ENCODE data around the gene AATF. TPM values are rescaled to one million over a fixed set of nuclear protein-coding genes. Genes with fewer than 3 reads are reported as not detected.

AATF gene
- total and polyA plus RNA-seq, 2 donors from 2014 or later = 36.8 to 50.4 TPM

GRCh38 chr17:37051381-37051780, 102.6 kb downstream of the AATF start:
- no peak for TF ChIP-seq CTCF (IDR thresholded peaks at IDR 0.05; ENCODE audit: borderline replicate concordance, extremely low read depth, insufficient read depth)
- Histone ChIP-seq H3K9me3 (ENCODE audit: control insufficient read depth in 2 of 3, insufficient read depth in 1 of 3, low read length in 3 of 3) (no peaks in the 10 kb centered on the region), H3K36me3 (ENCODE audit: control insufficient read depth in 2 of 3, insufficient read depth in 3 of 3, low read length in 3 of 3) (peaks cover 0 to 10% (median 3%) of the 10 kb centered on the region in 3 donors), H3K27ac (ENCODE audit: low read depth in 2 of 2, low read length in 2 of 2) (peak overlapping the region in 1 of 2 donors; percentile 60), H3K4me3 (ENCODE audit: low read length in 3 of 3) (peak overlapping the region in 1 of 3 donors; percentile 19), H3K4me1 (ENCODE audit: control insufficient read depth in 2 of 3, insufficient read depth in 2 of 3, low read depth in 1 of 3, low read length in 3 of 3) (peaks cover 0 to 9% (median 5%) of the 10 kb centered on the region in 3 donors), H3K9ac (ENCODE audit: low read length in 3 of 3) (peak overlapping the region in 1 of 3 donors; percentile 36), H3K27me3 (ENCODE audit: control insufficient read depth, insufficient read depth, low read length) (no peaks in the 10 kb centered on the region)
- FAIRE-seq = no peak
- intact Hi-C loops (cut with DNase I) = loop anchor here (10.0 kb wide), 1 partner anchor 427 kb away; no protein-coding TSS in a partner anchor
- no peak for DNase-seq

GRCh38 chr17:37051833-37052232, 103.1 kb downstream of the AATF start:
- H3K9me3 ChIP-seq (ENCODE audit: control insufficient read depth in 2 of 3, insufficient read depth in 1 of 3, low read length in 3 of 3) = no peaks in the 10 kb centered on the region
- H3K9ac ChIP-seq (ENCODE audit: low read length in 3 of 3) = no peak overlapping the region
- H3K27me3 ChIP-seq (ENCODE audit: control insufficient read depth, insufficient read depth, low read length) = no peaks in the 10 kb centered on the region
- H3K36me3 ChIP-seq (ENCODE audit: control insufficient read depth in 2 of 3, insufficient read depth in 3 of 3, low read length in 3 of 3) = peaks cover 0 to 15% (median 3%) of the 10 kb centered on the region in 3 donors
- no peak overlapping the region for H3K27ac ChIP-seq (ENCODE audit: low read depth in 2 of 2, low read length in 2 of 2)
- FAIRE-seq (no peak), DNase-seq (peak in 1 of 5 donors; percentile 65)
- H3K4me3 ChIP-seq (ENCODE audit: low read length in 3 of 3) = no peak overlapping the region
- TF ChIP-seq CTCF (IDR thresholded peaks at IDR 0.05; ENCODE audit: borderline replicate concordance, extremely low read depth, insufficient read depth) = no peak
- intact Hi-C loops (cut with DNase I) = loop anchor here (10.0 kb wide), 1 partner anchor 427 kb away; no protein-coding TSS in a partner anchor
- peaks cover 0 to 9% (median 5%) of the 10 kb centered on the region in 3 donors for H3K4me1 ChIP-seq (ENCODE audit: control insufficient read depth in 2 of 3, insufficient read depth in 2 of 3, low read depth in 1 of 3, low read length in 3 of 3)

- FAIRE-seq (no peak), DNase-seq (no peak)
- no peak overlapping the region for H3K4me3 ChIP-seq (ENCODE audit: low read length in 3 of 3)
- no peaks in the 10 kb centered on the region for H3K27me3 ChIP-seq (ENCODE audit: control insufficient read depth, insufficient read depth, low read length)
- TF ChIP-seq CTCF (IDR thresholded peaks at IDR 0.05; ENCODE audit: borderline replicate concordance, extremely low read depth, insufficient read depth) = no peak
- intact Hi-C loops (cut with DNase I) = loop anchor here (10.0 kb wide), 1 partner anchor 428 kb away; no protein-coding TSS in a partner anchor
- H3K9me3 ChIP-seq (ENCODE audit: control insufficient read depth in 2 of 3, insufficient read depth in 1 of 3, low read length in 3 of 3) = no peaks in the 10 kb centered on the region
- H3K9ac ChIP-seq (ENCODE audit: low read length in 3 of 3) = no peak overlapping the region
- H3K4me1 ChIP-seq (ENCODE audit: control insufficient read depth in 2 of 3, insufficient read depth in 2 of 3, low read depth in 1 of 3, low read length in 3 of 3) = peaks cover 0 to 9% (median 5%) of the 10 kb centered on the region in 3 donors
- no peak overlapping the region for H3K27ac ChIP-seq (ENCODE audit: low read depth in 2 of 2, low read length in 2 of 2)
- H3K36me3 ChIP-seq (ENCODE audit: control insufficient read depth in 2 of 3, insufficient read depth in 3 of 3, low read length in 3 of 3) = peaks cover 0 to 17% (median 3%) of the 10 kb centered on the region in 3 donors
Observed at GRCh38 chr17:37052450-37052849, 103.7 kb downstream of the AATF start.

All from kidney (tissue), 14 donors.